Activated B cell treated with CpG ODN at 0.5 μM for 24 hours (primary cell): ENCODE measurements around the gene NUP153. TPM values are rescaled to one million over a fixed set of nuclear protein-coding genes. Genes with fewer than 3 reads are reported as not detected.

ENCODE experiments used
- ATAC-seq: fragments of 200-7000 bp; cut with Tn5 transposase; one replicate; pipeline ENCODE4 v1.10.0; 2021; ENCODE audit warnings: low read depth, mild to moderate bottlenecking, moderate library complexity
- CTCF ChIA-PET: fragments of 350-600 bp; sonication (Branson Sonifier 250); formaldehyde crosslinking; loops from one replicate; lab custom pipeline; 2021; ENCODE audit warnings: antibody characterized with exemption; lab: Charles Lee
- POLR2A ChIA-PET: fragments of 350-600 bp; sonication (Branson Sonifier 250); formaldehyde crosslinking; loops from one replicate; lab custom pipeline; 2021; ENCODE audit warnings: antibody characterized with exemption; lab: Charles Lee
- DNase-seq: peaks from one replicate; pipeline ENCODE4 v3.0.0; 2022
- H3K27ac Mint-ChIP-seq: one replicate; pipeline ENCODE4 v1.8.0; 2020; ENCODE audit warnings: mixed read lengths
- H3K27me3 Mint-ChIP-seq: one replicate; pipeline ENCODE4 v1.8.0; 2021; ENCODE audit warnings: mixed read lengths
- H3K36me3 Mint-ChIP-seq: one replicate; pipeline ENCODE4 v1.8.0; 2021; ENCODE audit warnings: low read depth, mixed read lengths
- H3K4me1 Mint-ChIP-seq: one replicate; pipeline ENCODE4 v1.8.0; 2021; ENCODE audit warnings: mixed read lengths
- H3K4me3 Mint-ChIP-seq: one replicate; pipeline ENCODE4 v1.8.0; 2020; ENCODE audit warnings: mild to moderate bottlenecking, mixed read lengths
- H3K9me3 Mint-ChIP-seq: one replicate; pipeline ENCODE4 v1.8.0; 2020; ENCODE audit warnings: mixed read lengths
- CTCF ChIP-seq: fragments of 200-600 bp; IDR thresholded peaks from one replicate; pipeline ENCODE4 v1.8.0; 2022; ENCODE audit warnings: antibody characterized with exemption, mild to moderate bottlenecking
- intact Hi-C: fragments of 100-400 bp; cut with micrococcal nuclease; formaldehyde crosslinking; loops from one replicate; pipeline ENCODE4 v1.15.1; 2024
- total RNA-seq: library from RNA; stranded (reverse); gene quantifications from 2 replicates; pipeline ENCODE4 v1.2.3, GENCODE V29; 2022

NUP153 gene
- total RNA-seq, 1 donor from 2014 or later, result 63.8 TPM

GRCh38 chr6:17665132-17665531, 41.6 kb downstream of the NUP153 start:
- no peaks in the 10 kb centered on the region for H3K27me3 Mint-ChIP-seq
- DNase-seq (no peak), ATAC-seq (no peak)
- POLR2A ChIA-PET, result no interaction called here
- CTCF ChIA-PET, result no interaction called here
- no peak overlapping the region for H3K4me3 Mint-ChIP-seq
- intact Hi-C loops, result loop anchor here (10.0 kb wide), 1 partner anchor 140 kb away; no protein-coding TSS in a partner anchor
- no peaks in the 10 kb centered on the region for H3K4me1 Mint-ChIP-seq
- no peak overlapping the region for H3K27ac Mint-ChIP-seq
- H3K9me3 Mint-ChIP-seq, result no peaks in the 10 kb centered on the region
- H3K36me3 Mint-ChIP-seq, result peaks cover 83% of the 10 kb centered on the region
- no peak for TF ChIP-seq CTCF

GRCh38 chr6:17663226-17663625, 43.5 kb downstream of the NUP153 start:
- Mint-ChIP-seq H3K9me3 (no peaks in the 10 kb centered on the region), H3K36me3 (peaks cover 85% of the 10 kb centered on the region), H3K27ac (no peak overlapping the region), H3K4me1 (no peaks in the 10 kb centered on the region), H3K27me3 (no peaks in the 10 kb centered on the region), H3K4me3 (no peak overlapping the region)
- no peak for ATAC-seq
- POLR2A ChIA-PET, result no interaction called here
- TF ChIP-seq CTCF, result no peak
- DNase-seq, result no peak
- CTCF ChIA-PET, result no interaction called here
- intact Hi-C loops, result loop anchor here (10.0 kb wide), 1 partner anchor 142 kb away; no protein-coding TSS in a partner anchor

- Mint-ChIP-seq H3K36me3 (peaks cover 84% of the 10 kb centered on the region), H3K4me3 (no peak overlapping the region), H3K4me1 (no peaks in the 10 kb centered on the region), H3K27ac (no peak overlapping the region), H3K27me3 (no peaks in the 10 kb centered on the region), H3K9me3 (no peaks in the 10 kb centered on the region)
- CTCF ChIA-PET, result no interaction called here
- ATAC-seq, result no peak
- no peak for TF ChIP-seq CTCF
- no peak for DNase-seq
- POLR2A ChIA-PET, result no interaction called here
- intact Hi-C loops, result loop anchor here (10.0 kb wide), 1 partner anchor 142 kb away; no protein-coding TSS in a partner anchor
These were observed 44.1 kb downstream of the NUP153 start for GRCh38 chr6:17662585-17662984.

- no peak for TF ChIP-seq CTCF
- intact Hi-C loops, result no loop called here
- no peaks in the 10 kb centered on the region for H3K4me1 Mint-ChIP-seq
- DNase-seq (no peak), ATAC-seq (no peak)
- ChIA-PET CTCF (interaction anchor here (1.1 kb wide), 1 partner anchor 45 kb away, joined by 3 read pairs; no protein-coding TSS in a partner anchor), POLR2A (no interaction called here)
- H3K27ac Mint-ChIP-seq, result no peak overlapping the region
- no peaks in the 10 kb centered on the region for H3K27me3 Mint-ChIP-seq
- H3K9me3 Mint-ChIP-seq, result no peaks in the 10 kb centered on the region
- peaks cover 87% of the 10 kb centered on the region for H3K36me3 Mint-ChIP-seq
- no peak overlapping the region for H3K4me3 Mint-ChIP-seq
These were observed 50.1 kb downstream of the NUP153 start for GRCh38 chr6:17656644-17657043.

GRCh38 chr6:17656092-17656491, 50.6 kb downstream of the NUP153 start:
- intact Hi-C loops, result no loop called here
- CTCF ChIA-PET, result interaction anchor here (1.5 kb wide), 1 partner anchor 72 kb away, joined by 3 read pairs; no protein-coding TSS in a partner anchor
- Mint-ChIP-seq H3K27ac (no peak overlapping the region), H3K9me3 (no peaks in the 10 kb centered on the region), H3K27me3 (no peaks in the 10 kb centered on the region), H3K4me3 (no peak overlapping the region), H3K36me3 (peaks cover 82% of the 10 kb centered on the region), H3K4me1 (no peaks in the 10 kb centered on the region)
- no peak for ATAC-seq
- POLR2A ChIA-PET, result no interaction called here
- no peak for TF ChIP-seq CTCF
- no peak for DNase-seq
